CD14-positive monocyte (primary cell): ENCODE data around the gene CNKSR2. TPM values are rescaled to one million over a fixed set of nuclear protein-coding genes. Genes with fewer than 3 reads are reported as not detected.

Source experiments
- DNase-seq, 3 donors: peaks; one replicate each; pipeline ENCODE4 v3.0.0-alpha.2; 2011 to 2022
- H2AFZ ChIP-seq: 2 replicates; pipeline ENCODE4 v1.6.0; 2012; ENCODE audit warnings: mild to moderate bottlenecking, low read depth, low read length, inconsistent platforms; ENCODE audit not compliant: insufficient read depth, poor library complexity, severe bottlenecking
- H3K27ac ChIP-seq, 2 donors: 1 replicate in 1 of 2; 2 replicates in 1 of 2; pipeline ENCODE4 v1.5.1; 2012 to 2013; ENCODE audit warnings: low read length in 2 of 2, control low read depth in 1 of 2, inconsistent platforms in 1 of 2, low read depth in 1 of 2, mild to moderate bottlenecking in 1 of 2
- H3K27me3 ChIP-seq, 2 donors: one replicate each; pipeline versions ENCODE4 v1.6.0 to v1.6.1; 2011 to 2013; ENCODE audit warnings: low read length in 2 of 2; ENCODE audit not compliant: control insufficient read depth in 2 of 2, insufficient read depth in 2 of 2
- H3K36me3 ChIP-seq, 2 donors: replicated peaks in 1 of 2; 1 replicate in 1 of 2; 2 replicates in 1 of 2; pipeline versions ENCODE4 v1.5.1 to v1.6.1; 2012 to 2013; ENCODE audit warnings: low read length in 2 of 2, control low read depth in 1 of 2, inconsistent platforms in 1 of 2, mild to moderate bottlenecking in 1 of 2; ENCODE audit not compliant: insufficient read depth in 2 of 2, control insufficient read depth in 1 of 2
- H3K4me1 ChIP-seq, 2 donors: 1 replicate in 1 of 2; 2 replicates in 1 of 2; pipeline versions ENCODE4 v1.5.1 to v1.6.1; 2012 to 2013; ENCODE audit warnings: low read length in 2 of 2, control low read depth in 1 of 2, inconsistent platforms in 1 of 2, mild to moderate bottlenecking in 1 of 2, moderate library complexity in 1 of 2; ENCODE audit not compliant: insufficient read depth in 2 of 2, control insufficient read depth in 1 of 2
- H3K4me2 ChIP-seq: replicated peaks from 2 replicates; pipeline ENCODE3; 2012; ENCODE audit warnings: low read length, moderate library complexity, mild to moderate bottlenecking; ENCODE audit not compliant: poor library complexity, severe bottlenecking; ENCODE audit errors: extremely low read depth
- H3K4me3 ChIP-seq, 3 experiments: fragments of 200-600 bp in 1 of 3; sonication (generic) in 1 of 3; replicated peaks in 1 of 3; 1 replicate in 2 of 3; 2 replicates in 1 of 3; pipeline ENCODE4 v1.5.1; 2011 to 2013; ENCODE audit warnings: low read length in 3 of 3, mild to moderate bottlenecking in 3 of 3, control low read depth in 2 of 3, low read depth in 2 of 3, inconsistent platforms in 1 of 3, moderate library complexity in 1 of 3
- H3K79me2 ChIP-seq: 2 replicates; pipeline ENCODE4 v1.6.0; 2012; ENCODE audit warnings: mild to moderate bottlenecking, control low read depth, inconsistent platforms, low read length, moderate library complexity; ENCODE audit not compliant: insufficient read depth
- H3K9ac ChIP-seq: 2 replicates; pipeline ENCODE4 v1.6.0; 2017; ENCODE audit warnings: low read length, mild to moderate bottlenecking; ENCODE audit not compliant: insufficient read depth, poor library complexity, severe bottlenecking
- H3K9me3 ChIP-seq, 2 donors: replicated peaks in 1 of 2; 1 replicate in 1 of 2; 2 replicates in 1 of 2; pipeline versions ENCODE4 v1.5.1 to v1.6.1; 2012 to 2013; ENCODE audit warnings: low read length in 2 of 2, control low read depth in 1 of 2; ENCODE audit not compliant: control insufficient read depth in 1 of 2, insufficient read depth in 1 of 2
- H4K20me1 ChIP-seq: 2 replicates; pipeline ENCODE4 v1.6.0; 2012; ENCODE audit warnings: mild to moderate bottlenecking, low read length, control low read depth, moderate library complexity; ENCODE audit not compliant: insufficient read depth
- H3K27ac Mint-ChIP-seq, 7 donors: one replicate each; pipeline ENCODE4 v1.8.0; 2020; ENCODE audit warnings: mild to moderate bottlenecking in 7 of 7, mixed read lengths in 7 of 7, moderate library complexity in 6 of 7, inconsistent platforms in 2 of 7
- H3K27me3 Mint-ChIP-seq, 3 donors: one replicate each; pipeline ENCODE4 v1.8.0; 2021 to 2022; ENCODE audit warnings: low read depth in 3 of 3, mild to moderate bottlenecking in 3 of 3, mixed read lengths in 3 of 3, moderate library complexity in 3 of 3, inconsistent platforms in 1 of 3
- H3K36me3 Mint-ChIP-seq, 2 donors: one replicate each; pipeline ENCODE4 v1.8.0; 2020; ENCODE audit warnings: mixed read lengths in 2 of 2, inconsistent platforms in 1 of 2, mild to moderate bottlenecking in 1 of 2
- H3K4me1 Mint-ChIP-seq: one replicate; pipeline ENCODE4 v1.8.0; 2020; ENCODE audit warnings: mild to moderate bottlenecking, mixed read lengths
- H3K4me3 Mint-ChIP-seq, 2 donors: one replicate each; pipeline ENCODE4 v1.8.0; 2020; ENCODE audit warnings: mild to moderate bottlenecking in 2 of 2, mixed read lengths in 2 of 2, moderate library complexity in 1 of 2
- H3K9me3 Mint-ChIP-seq, 7 donors: one replicate each; pipeline ENCODE4 v1.8.0; 2020 to 2022; ENCODE audit warnings: mixed read lengths in 7 of 7, mild to moderate bottlenecking in 6 of 7, moderate library complexity in 6 of 7, inconsistent platforms in 2 of 7
- CTCF ChIP-seq: fragments of 200-600 bp; IDR thresholded peaks from one replicate; pipeline ENCODE4 v1.8.0; 2022; ENCODE audit warnings: antibody characterized with exemption, mild to moderate bottlenecking
- WGBS: methylation state at CpG from one replicate; pipeline ENCODE4 v1.1.5; 2013; ENCODE audit warnings: missing lambda C conversion rate; ENCODE audit not compliant: insufficient coverage; 5-methylcytosine and 5-hydroxymethylcytosine counted together
- intact Hi-C, 2 donors: fragments of 100-400 bp; cut with micrococcal nuclease; formaldehyde crosslinking; loops; one replicate each; pipeline versions ENCODE4 v1.15.0 to v1.15.1; 2023
- polyA plus RNA-seq, 3 donors: library from polyadenylated mRNA; depleted of rRNA in 1 of 3; unstranded in 2 of 3; stranded (reverse) in 1 of 3; fragments of 300-500 nt in 2 of 3; fragments of >200 nt in 1 of 3; fragmentation: Illumina TruSeq in 2 of 3; gene quantifications; 1 replicate in 2 of 3; 2 replicates in 1 of 3; pipeline ENCODE4 v1.2.3, GENCODE V29; 2012 to 2021

The CNKSR2 gene
- polyA plus RNA-seq, 3 donors = 0.12 TPM; not detected in 2

- no peak overlapping the region for H3K27ac Mint-ChIP-seq
- Histone ChIP-seq H3K36me3 (no peaks in the 10 kb centered on the region), H3K4me1 (no peaks in the 10 kb centered on the region), H3K4me2 (no peak overlapping the region), H3K79me2 (no peaks in the 10 kb centered on the region), H2AFZ (no peak overlapping the region), H3K27me3 (no peaks in the 10 kb centered on the region), H3K27ac (no peak overlapping the region), H3K9ac (no peak overlapping the region), H3K4me3 (no peak overlapping the region), H4K20me1 (no peaks in the 10 kb centered on the region), H3K9me3 (no peaks in the 10 kb centered on the region)
- H3K4me3 Mint-ChIP-seq = no peak overlapping the region
- H3K9me3 Mint-ChIP-seq = peaks cover 0 to 6% (median 1%) of the 10 kb centered on the region in 7 donors
- peaks cover 0 to 4% (median 4%) of the 10 kb centered on the region in 3 donors for H3K27me3 Mint-ChIP-seq
- DNase-seq = no peak
- no peaks in the 10 kb centered on the region for H3K4me1 Mint-ChIP-seq
- no peak for TF ChIP-seq CTCF
- H3K36me3 Mint-ChIP-seq = no peaks in the 10 kb centered on the region
- intact Hi-C loops = no loop called here
These were observed 83.5 kb downstream of the CNKSR2 start for GRCh38 chrX:21457718-21458117.

- no peaks in the 10 kb centered on the region for H4K20me1 ChIP-seq
- H2AFZ ChIP-seq = no peak overlapping the region
- Mint-ChIP-seq H3K4me1 (no peaks in the 10 kb centered on the region), H3K36me3 (no peaks in the 10 kb centered on the region), H3K9me3 (no peaks in the 10 kb centered on the region), H3K4me3 (no peak overlapping the region), H3K27me3 (peaks cover 0 to 1% (median 0%) of the 10 kb centered on the region in 3 donors), H3K27ac (no peak overlapping the region)
- H3K9ac ChIP-seq = no peak overlapping the region
- no peaks in the 10 kb centered on the region for H3K4me1 ChIP-seq
- H3K27me3 ChIP-seq = no peaks in the 10 kb centered on the region
- WGBS = no CpG with 5 or more reads among the region's 1 CpG
- intact Hi-C loops = no loop called here
- H3K9me3 ChIP-seq = no peaks in the 10 kb centered on the region
- no peak overlapping the region for H3K4me3 ChIP-seq
- no peak for TF ChIP-seq CTCF
- no peaks in the 10 kb centered on the region for H3K36me3 ChIP-seq
- H3K4me2 ChIP-seq = no peak overlapping the region
- no peaks in the 10 kb centered on the region for H3K79me2 ChIP-seq
- no peak overlapping the region for H3K27ac ChIP-seq
- no peak for DNase-seq
These were observed 94.9 kb downstream of the CNKSR2 start for GRCh38 chrX:21469071-21469470.
